DND-41 (cell line): ENCODE results near the gene DDIT4L.

Source experiments
- ATAC-seq: fragments of 200-7000 bp; cut with Tn5 transposase; 3 replicates; pipeline ENCODE4 v1.9.1; 2021; ENCODE audit warnings: low read depth; ENCODE audit not compliant: insufficient read depth
- DNase-seq: peaks from one replicate; pipeline ENCODE4 v3.0.0-alpha.2; 2020
- H2AFZ ChIP-seq: 2 replicates; pipeline ENCODE4 v1.6.0; 2012; ENCODE audit warnings: low read depth, low read length
- H3K27ac ChIP-seq: 2 replicates; pipeline ENCODE4 v1.5.1; 2012; ENCODE audit warnings: low read length, inconsistent platforms
- H3K27me3 ChIP-seq: fragments of 200-600 bp; sonication (generic); 2 replicates; pipeline ENCODE4 v1.6.0; 2012; ENCODE audit warnings: low read length, mild to moderate bottlenecking, inconsistent platforms; ENCODE audit not compliant: insufficient read depth, poor library complexity
- H3K36me3 ChIP-seq: 2 replicates; pipeline ENCODE4 v1.5.1; 2012; ENCODE audit warnings: low read length, inconsistent platforms; ENCODE audit not compliant: insufficient read depth
- H3K4me1 ChIP-seq: 2 replicates; pipeline ENCODE4 v1.5.1; 2012; ENCODE audit warnings: mild to moderate bottlenecking, low read length; ENCODE audit not compliant: insufficient read depth
- H3K4me2 ChIP-seq: 2 replicates; pipeline ENCODE4 v1.6.0; 2012; ENCODE audit warnings: mild to moderate bottlenecking, moderate library complexity, low read length, inconsistent platforms; ENCODE audit not compliant: insufficient read depth
- H3K4me3 ChIP-seq, 2 experiments: fragments of 200-600 bp in 1 of 2; shearing (Covaris generic) in 1 of 2; 2 replicates each; pipeline ENCODE4 v1.5.1; 2012 to 2016; ENCODE audit warnings: inconsistent platforms in 2 of 2, low read length in 2 of 2, mild to moderate bottlenecking in 2 of 2, low read depth in 1 of 2, moderate library complexity in 1 of 2
- H3K79me2 ChIP-seq: 2 replicates; pipeline ENCODE4 v1.6.0; 2012; ENCODE audit warnings: low read length, inconsistent platforms; ENCODE audit not compliant: insufficient read depth
- H3K9ac ChIP-seq: 2 replicates; pipeline ENCODE4 v1.6.0; 2012; ENCODE audit warnings: low read depth, mild to moderate bottlenecking, inconsistent platforms, low read length, moderate library complexity
- H3K9me3 ChIP-seq: 2 replicates; pipeline ENCODE4 v1.5.1; 2012; ENCODE audit warnings: low read length, moderate library complexity, mild to moderate bottlenecking, inconsistent platforms; ENCODE audit not compliant: insufficient read depth, severe bottlenecking
- H4K20me1 ChIP-seq: 2 replicates; pipeline ENCODE4 v1.6.0; 2012; ENCODE audit warnings: low read length; ENCODE audit not compliant: insufficient read depth
- CTCF ChIP-seq: IDR thresholded peaks from 2 replicates; pipeline ENCODE4 v1.5.1; 2012; ENCODE audit warnings: borderline replicate concordance, low read length, moderate library complexity, mild to moderate bottlenecking; ENCODE audit not compliant: poor library complexity, severe bottlenecking; ENCODE audit errors: extremely low read depth
- EZH2 ChIP-seq: IDR thresholded peaks from 3 replicates; pipeline ENCODE4 v1.6.1; 2012; ENCODE audit warnings: borderline replicate concordance, low read depth, mild to moderate bottlenecking, moderate library complexity, low read length, inconsistent platforms; ENCODE audit not compliant: severe bottlenecking

Gene DDIT4L

GRCh38 chr4:100149190-100149589 is 41.1 kb downstream of the DDIT4L start:
- Histone ChIP-seq H3K27ac (no peak overlapping the region), H3K4me3 (no peak overlapping the region), H3K9me3 (no peaks in the 10 kb centered on the region), H3K27me3 (no peaks in the 10 kb centered on the region), H4K20me1 (no peaks in the 10 kb centered on the region), H3K36me3 (no peaks in the 10 kb centered on the region), H3K9ac (no peak overlapping the region), H3K4me2 (no peak overlapping the region), H3K4me1 (peaks cover 27% of the 10 kb centered on the region), H3K79me2 (no peaks in the 10 kb centered on the region), H2AFZ (no peak overlapping the region)
- no peak for TF ChIP-seq CTCF
- no peak for TF ChIP-seq EZH2
- DNase-seq (no peak), ATAC-seq (no peak)

- peaks cover 27% of the 10 kb centered on the region for H3K4me1 ChIP-seq
- peak; percentile 47 for DNase-seq
- H3K36me3 ChIP-seq = no peaks in the 10 kb centered on the region
- no peaks in the 10 kb centered on the region for H3K79me2 ChIP-seq
- H3K27me3 ChIP-seq = no peaks in the 10 kb centered on the region
- H4K20me1 ChIP-seq = no peaks in the 10 kb centered on the region
- H3K9me3 ChIP-seq = no peaks in the 10 kb centered on the region
- peak overlapping the region; percentile 3; the same call in 1 of the 2 replicates for H3K9ac ChIP-seq
- H2AFZ ChIP-seq = 0 out of 2 replicates have a peak overlapping the region, but pooled peaks have one; percentile 2
- TF ChIP-seq CTCF (no peak), EZH2 (no peak)
- peak overlapping the region; percentile 71 for H3K27ac ChIP-seq
- peak; percentile 90 for ATAC-seq
- H3K4me3 ChIP-seq = no peak overlapping the region
- H3K4me2 ChIP-seq = no peak overlapping the region
Measured at GRCh38 chr4:100147684-100148083, 42.6 kb downstream of the DDIT4L start.

DNA sequence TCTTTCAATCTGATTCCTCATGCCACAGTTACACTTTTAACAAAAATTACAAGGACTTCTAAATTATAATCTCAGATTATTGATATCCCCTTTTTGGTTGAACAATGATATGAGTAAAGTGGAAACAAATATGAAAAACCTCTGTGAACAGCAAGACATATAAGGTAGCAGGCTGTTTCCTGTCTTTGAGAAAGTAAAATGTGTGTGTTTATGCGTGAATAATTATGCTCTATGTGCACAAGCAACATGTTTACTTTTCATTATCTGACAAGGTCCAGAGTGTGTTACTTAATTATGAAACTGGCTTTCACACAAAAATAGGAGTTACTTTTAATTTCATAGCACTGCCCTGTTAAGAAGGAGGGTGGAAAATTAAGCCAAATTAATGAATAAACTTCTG is 43.1 kb downstream of the DDIT4L start:
- Histone ChIP-seq H3K4me3 (no peak overlapping the region), H3K27ac (peak overlapping the region; percentile 71), H3K4me1 (peaks cover 27% of the 10 kb centered on the region), H3K79me2 (no peaks in the 10 kb centered on the region), H3K27me3 (no peaks in the 10 kb centered on the region), H2AFZ (peak overlapping the region; percentile 20; the same call in 1 of the 2 replicates), H3K4me2 (no peak overlapping the region), H4K20me1 (no peaks in the 10 kb centered on the region), H3K36me3 (no peaks in the 10 kb centered on the region), H3K9ac (peak overlapping the region; percentile 3; the same call in 1 of the 2 replicates), H3K9me3 (no peaks in the 10 kb centered on the region)
- TF ChIP-seq EZH2 (no peak), CTCF (no peak)
- DNase-seq (no peak), ATAC-seq (peak; percentile 46; the same call in 2 of the 3 replicates)
